Measurements from ENCODE around the gene FSHR. TPM values are rescaled to one million over a fixed set of nuclear protein-coding genes. Genes with fewer than 3 reads are reported as not detected.

FSHR gene
- total RNA-seq, 4 donors from 2014 or later, result not detected

GRCh38 chr2:49041061-49041460 lies 113.3 kb downstream of the FSHR start:
- DNase-seq (ENCODE audit: low spot score) (no peak), ATAC-seq (ENCODE audit: low FRiP score) (no peak)
- TF ChIP-seq, protein P1, sequence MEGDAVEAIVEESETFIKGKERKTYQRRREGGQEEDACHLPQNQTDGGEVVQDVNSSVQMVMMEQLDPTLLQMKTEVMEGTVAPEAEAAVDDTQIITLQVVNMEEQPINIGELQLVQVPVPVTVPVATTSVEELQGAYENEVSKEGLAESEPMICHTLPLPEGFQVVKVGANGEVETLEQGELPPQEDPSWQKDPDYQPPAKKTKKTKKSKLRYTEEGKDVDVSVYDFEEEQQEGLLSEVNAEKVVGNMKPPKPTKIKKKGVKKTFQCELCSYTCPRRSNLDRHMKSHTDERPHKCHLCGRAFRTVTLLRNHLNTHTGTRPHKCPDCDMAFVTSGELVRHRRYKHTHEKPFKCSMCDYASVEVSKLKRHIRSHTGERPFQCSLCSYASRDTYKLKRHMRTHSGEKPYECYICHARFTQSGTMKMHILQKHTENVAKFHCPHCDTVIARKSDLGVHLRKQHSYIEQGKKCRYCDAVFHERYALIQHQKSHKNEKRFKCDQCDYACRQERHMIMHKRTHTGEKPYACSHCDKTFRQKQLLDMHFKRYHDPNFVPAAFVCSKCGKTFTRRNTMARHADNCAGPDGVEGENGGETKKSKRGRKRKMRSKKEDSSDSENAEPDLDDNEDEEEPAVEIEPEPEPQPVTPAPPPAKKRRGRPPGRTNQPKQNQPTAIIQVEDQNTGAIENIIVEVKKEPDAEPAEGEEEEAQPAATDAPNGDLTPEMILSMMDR (IDR thresholded peaks at IDR 0.05), result no peak

GRCh38 chr2:49037197-49037596 lies 117.1 kb downstream of the FSHR start:
- no peak for ATAC-seq (ENCODE audit: low FRiP score)
- DNase-seq (ENCODE audit: low spot score), result no peak
- TF ChIP-seq, protein P1 (IDR thresholded peaks at IDR 0.05), result no peak

DNA sequence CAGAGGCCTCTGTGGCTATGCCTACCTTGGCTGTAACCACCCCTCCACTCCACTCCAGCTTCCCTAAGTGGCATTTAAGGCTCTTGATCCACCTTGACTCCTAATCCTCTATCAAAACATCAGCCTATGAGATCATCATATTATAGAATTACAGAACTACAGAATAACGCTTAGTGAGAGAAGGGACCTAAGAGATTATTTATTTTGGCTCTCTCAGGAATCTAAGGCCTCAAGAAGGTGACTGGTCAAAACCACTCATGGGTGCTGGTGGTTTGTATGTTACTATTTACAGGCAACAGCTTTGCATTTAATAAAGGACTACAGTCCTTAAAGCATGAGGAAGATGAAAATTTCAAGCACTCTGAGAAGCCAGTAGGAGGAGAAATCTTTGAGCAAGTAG lies 118.8 kb downstream of the FSHR start:
- ATAC-seq (ENCODE audit: low FRiP score) (no peak), DNase-seq (ENCODE audit: low spot score) (no peak)
- TF ChIP-seq, protein P1 (IDR thresholded peaks at IDR 0.05), result no peak

GRCh38 chr2:49033394-49034185 lies 120.7 kb downstream of the FSHR start:
- ATAC-seq (ENCODE audit: low FRiP score) (no peak), DNase-seq (ENCODE audit: low spot score) (no peak)
- TF ChIP-seq, protein P1 (IDR thresholded peaks at IDR 0.05), result no peak

GRCh38 chr2:49032936-49033335 lies 121.4 kb downstream of the FSHR start:
- TF ChIP-seq, protein P1 (IDR thresholded peaks at IDR 0.05), result no peak
- DNase-seq (ENCODE audit: low spot score) (no peak), ATAC-seq (ENCODE audit: low FRiP score) (no peak)

- TF ChIP-seq, protein P1 (IDR thresholded peaks at IDR 0.05), result no peak
- ATAC-seq (ENCODE audit: low FRiP score) (no peak), DNase-seq (ENCODE audit: low spot score) (no peak)
These were observed 122.2 kb downstream of the FSHR start for GRCh38 chr2:49032126-49032525.

- TF ChIP-seq, protein P1 (IDR thresholded peaks at IDR 0.05), result no peak
- DNase-seq (ENCODE audit: low spot score) (no peak), ATAC-seq (ENCODE audit: low FRiP score) (no peak)
These were observed 124.9 kb downstream of the FSHR start for GRCh38 chr2:49029406-49029805.
